ENCODE results near the gene PPP2R5C. TPM values are rescaled to one million over a fixed set of nuclear protein-coding genes. Genes with fewer than 3 reads are reported as not detected.

Gene PPP2R5C
- total RNA-seq, 6 donors from 2014 or later: 105 to 208 (median 133) TPM

GRCh38 chr14:101891471-101891870, 130.0 kb downstream of the PPP2R5C start:
- H3K27me3 ChIP-seq: no peaks in the 10 kb centered on the region
- TF ChIP-seq CTCF (IDR thresholded peaks at IDR 0.05): no peak
- TF ChIP-seq POLR2A (IDR thresholded peaks at IDR 0.05): no peak
- TF ChIP-seq POLR2AphosphoS5 (IDR thresholded peaks at IDR 0.05): no peak
- TF ChIP-seq EP300 (IDR thresholded peaks at IDR 0.05): no peak
- no peak overlapping the region for H3K27ac ChIP-seq
- no peak overlapping the region for H3K4me3 ChIP-seq
- no peaks in the 10 kb centered on the region for H3K4me1 ChIP-seq
- no peaks in the 10 kb centered on the region for H3K9me3 ChIP-seq
- ATAC-seq (ENCODE audit: low FRiP score in 2 of 2) (no peak), DNase-seq (peak in 1 of 2 donors; percentile 51)
- WGBS, 2 donors: 96 to 97% methylated on average over 17 to 20 of the region's 20 CpGs
- H3K36me3 ChIP-seq: peaks cover 12 to 88% (median 72%) of the 10 kb centered on the region in 4 donors

GRCh38 chr14:101893759-101894158, 132.2 kb downstream of the PPP2R5C start:
- no peaks in the 10 kb centered on the region for H3K4me1 ChIP-seq
- 81 to 95% methylated on average over 3 of the region's 3 CpGs for WGBS, 2 donors
- no peak for TF ChIP-seq POLR2A (IDR thresholded peaks at IDR 0.05)
- TF ChIP-seq POLR2AphosphoS5 (IDR thresholded peaks at IDR 0.05): no peak
- no peak for TF ChIP-seq EP300 (IDR thresholded peaks at IDR 0.05)
- TF ChIP-seq CTCF (IDR thresholded peaks at IDR 0.05): no peak
- no peak overlapping the region for H3K27ac ChIP-seq
- H3K36me3 ChIP-seq: peaks cover 12 to 91% (median 74%) of the 10 kb centered on the region in 4 donors
- DNase-seq (no peak), ATAC-seq (ENCODE audit: low FRiP score in 2 of 2) (no peak)
- H3K9me3 ChIP-seq: no peaks in the 10 kb centered on the region
- H3K27me3 ChIP-seq: no peaks in the 10 kb centered on the region
- no peak overlapping the region for H3K4me3 ChIP-seq

- H3K36me3 ChIP-seq: peaks cover 12 to 91% (median 78%) of the 10 kb centered on the region in 4 donors
- no peak overlapping the region for H3K27ac ChIP-seq
- TF ChIP-seq CTCF (IDR thresholded peaks at IDR 0.05) (no peak), EP300 (IDR thresholded peaks at IDR 0.05) (no peak)
- DNase-seq: no peak
- no peaks in the 10 kb centered on the region for H3K27me3 ChIP-seq
- no peaks in the 10 kb centered on the region for H3K4me1 ChIP-seq
- 88 to 90% methylated on average over 12 of the region's 12 CpGs for WGBS, 2 donors
- no peaks in the 10 kb centered on the region for H3K9me3 ChIP-seq
- no peak overlapping the region for H3K4me3 ChIP-seq
- no peak for ATAC-seq (ENCODE audit: low FRiP score in 2 of 2)
These were observed 133.0 kb downstream of the PPP2R5C start for GRCh38 chr14:101894365-101895081.

GRCh38 chr14:101895256-101895655, 133.7 kb downstream of the PPP2R5C start:
- ATAC-seq (ENCODE audit: low FRiP score in 2 of 2) (no peak), DNase-seq (no peak)
- H3K4me3 ChIP-seq: no peak overlapping the region
- H3K9me3 ChIP-seq: no peaks in the 10 kb centered on the region
- 90 to 93% methylated on average over 9 of the region's 9 CpGs for WGBS, 2 donors
- H3K27ac ChIP-seq: no peak overlapping the region
- peaks cover 12 to 93% (median 80%) of the 10 kb centered on the region in 4 donors for H3K36me3 ChIP-seq
- H3K4me1 ChIP-seq: no peaks in the 10 kb centered on the region
- H3K27me3 ChIP-seq: no peaks in the 10 kb centered on the region
- TF ChIP-seq CTCF (IDR thresholded peaks at IDR 0.05): no peak
- no peak for TF ChIP-seq POLR2A (IDR thresholded peaks at IDR 0.05)
- no peak for TF ChIP-seq EP300 (IDR thresholded peaks at IDR 0.05)
- TF ChIP-seq POLR2AphosphoS5 (IDR thresholded peaks at IDR 0.05): no peak

- H3K27me3 ChIP-seq: no peaks in the 10 kb centered on the region
- WGBS, 2 donors: 95 to 99% methylated on average over 9 of the region's 9 CpGs
- peaks cover 23 to 96% (median 82%) of the 10 kb centered on the region in 4 donors for H3K36me3 ChIP-seq
- no peak overlapping the region for H3K27ac ChIP-seq
- no peak overlapping the region for H3K4me3 ChIP-seq
- no peaks in the 10 kb centered on the region for H3K4me1 ChIP-seq
- DNase-seq: no peak
- TF ChIP-seq EP300 (IDR thresholded peaks at IDR 0.05): no peak
- no peak for TF ChIP-seq POLR2AphosphoS5 (IDR thresholded peaks at IDR 0.05)
- TF ChIP-seq CTCF (IDR thresholded peaks at IDR 0.05): no peak
- TF ChIP-seq POLR2A (IDR thresholded peaks at IDR 0.05): no peak
- no peaks in the 10 kb centered on the region for H3K9me3 ChIP-seq
- no peak for ATAC-seq (ENCODE audit: low FRiP score in 2 of 2)
These were observed 135.8 kb downstream of the PPP2R5C start for GRCh38 chr14:101897326-101897725.

Data from upper lobe of left lung (tissue), 6 donors.